ENCODE data around the gene RAP1GAP. TPM values are rescaled to one million over a fixed set of nuclear protein-coding genes. Genes with fewer than 3 reads are reported as not detected.

The RAP1GAP gene
- polyA plus RNA-seq, 3 donors: 0.04 TPM; not detected in 2

DNA sequence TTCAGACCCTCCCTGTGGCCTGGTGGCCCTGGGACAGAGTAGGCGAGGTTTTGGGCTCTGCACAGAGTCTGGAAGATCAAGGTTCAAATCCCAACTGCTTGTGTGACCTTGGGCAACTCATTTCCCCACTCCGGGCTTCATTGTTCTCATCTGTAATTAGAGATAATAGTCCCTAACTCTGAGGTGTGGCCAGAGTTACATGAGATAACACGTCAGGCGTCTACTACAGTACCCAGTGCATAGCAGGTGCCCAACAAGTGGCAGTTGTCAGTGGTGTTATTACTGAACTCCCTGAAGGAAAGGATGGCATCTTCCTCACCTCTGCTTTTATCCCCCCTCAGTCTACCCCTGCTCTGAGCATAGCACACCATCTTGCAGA is 20.8 kb downstream of the RAP1GAP start:
- H3K27me3 Mint-ChIP-seq (ENCODE audit: low read depth in 3 of 3): peaks cover 42 to 49% (median 48%) of the 10 kb centered on the region in 3 donors
- TF ChIP-seq, protein P1, sequence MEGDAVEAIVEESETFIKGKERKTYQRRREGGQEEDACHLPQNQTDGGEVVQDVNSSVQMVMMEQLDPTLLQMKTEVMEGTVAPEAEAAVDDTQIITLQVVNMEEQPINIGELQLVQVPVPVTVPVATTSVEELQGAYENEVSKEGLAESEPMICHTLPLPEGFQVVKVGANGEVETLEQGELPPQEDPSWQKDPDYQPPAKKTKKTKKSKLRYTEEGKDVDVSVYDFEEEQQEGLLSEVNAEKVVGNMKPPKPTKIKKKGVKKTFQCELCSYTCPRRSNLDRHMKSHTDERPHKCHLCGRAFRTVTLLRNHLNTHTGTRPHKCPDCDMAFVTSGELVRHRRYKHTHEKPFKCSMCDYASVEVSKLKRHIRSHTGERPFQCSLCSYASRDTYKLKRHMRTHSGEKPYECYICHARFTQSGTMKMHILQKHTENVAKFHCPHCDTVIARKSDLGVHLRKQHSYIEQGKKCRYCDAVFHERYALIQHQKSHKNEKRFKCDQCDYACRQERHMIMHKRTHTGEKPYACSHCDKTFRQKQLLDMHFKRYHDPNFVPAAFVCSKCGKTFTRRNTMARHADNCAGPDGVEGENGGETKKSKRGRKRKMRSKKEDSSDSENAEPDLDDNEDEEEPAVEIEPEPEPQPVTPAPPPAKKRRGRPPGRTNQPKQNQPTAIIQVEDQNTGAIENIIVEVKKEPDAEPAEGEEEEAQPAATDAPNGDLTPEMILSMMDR (IDR thresholded peaks at IDR 0.05): no peak
- Histone ChIP-seq H3K36me3 (replicated peaks in 1 of 2; ENCODE audit: control insufficient read depth in 1 of 2, insufficient read depth in 2 of 2, low read length in 2 of 2) (no peaks in the 10 kb centered on the region), H3K4me2 (replicated peaks; ENCODE audit: extremely low read depth, low read length, poor library complexity, severe bottlenecking) (no peak overlapping the region), H2AFZ (ENCODE audit: insufficient read depth, low read depth, low read length, poor library complexity, severe bottlenecking) (no peak overlapping the region), H3K79me2 (ENCODE audit: insufficient read depth, low read length) (no peaks in the 10 kb centered on the region), H4K20me1 (ENCODE audit: insufficient read depth, low read length) (no peaks in the 10 kb centered on the region), H3K9ac (ENCODE audit: insufficient read depth, low read length, poor library complexity, severe bottlenecking) (no peak overlapping the region), H3K27ac (ENCODE audit: low read depth in 1 of 2, low read length in 2 of 2) (no peak overlapping the region), H3K4me3 (replicated peaks in 1 of 3; ENCODE audit: low read depth in 2 of 3, low read length in 3 of 3) (no peak overlapping the region), H3K4me1 (ENCODE audit: control insufficient read depth in 1 of 2, insufficient read depth in 2 of 2, low read length in 2 of 2) (no peaks in the 10 kb centered on the region), H3K27me3 (ENCODE audit: control insufficient read depth in 2 of 2, insufficient read depth in 2 of 2, low read length in 2 of 2) (peaks cover 17 to 39% of the 10 kb centered on the region in 2 donors), H3K9me3 (replicated peaks in 1 of 2; ENCODE audit: control insufficient read depth in 1 of 2, insufficient read depth in 1 of 2, low read length in 2 of 2) (peaks cover 0 to 11% of the 10 kb centered on the region in 2 donors)
- H3K27ac Mint-ChIP-seq: no peak overlapping the region
- no peak for DNase-seq
- no peak overlapping the region for H3K4me3 Mint-ChIP-seq
- peaks cover 0 to 12% (median 4%) of the 10 kb centered on the region in 7 donors for H3K9me3 Mint-ChIP-seq
- H3K36me3 Mint-ChIP-seq: peaks cover 0 to 2% of the 10 kb centered on the region in 2 donors
- intact Hi-C loops (cut with micrococcal nuclease): no loop called here
- peaks cover 6% of the 10 kb centered on the region for H3K4me1 Mint-ChIP-seq
- WGBS (ENCODE audit: insufficient coverage): 100% methylated on average over 1 of the region's 4 CpGs

DNA sequence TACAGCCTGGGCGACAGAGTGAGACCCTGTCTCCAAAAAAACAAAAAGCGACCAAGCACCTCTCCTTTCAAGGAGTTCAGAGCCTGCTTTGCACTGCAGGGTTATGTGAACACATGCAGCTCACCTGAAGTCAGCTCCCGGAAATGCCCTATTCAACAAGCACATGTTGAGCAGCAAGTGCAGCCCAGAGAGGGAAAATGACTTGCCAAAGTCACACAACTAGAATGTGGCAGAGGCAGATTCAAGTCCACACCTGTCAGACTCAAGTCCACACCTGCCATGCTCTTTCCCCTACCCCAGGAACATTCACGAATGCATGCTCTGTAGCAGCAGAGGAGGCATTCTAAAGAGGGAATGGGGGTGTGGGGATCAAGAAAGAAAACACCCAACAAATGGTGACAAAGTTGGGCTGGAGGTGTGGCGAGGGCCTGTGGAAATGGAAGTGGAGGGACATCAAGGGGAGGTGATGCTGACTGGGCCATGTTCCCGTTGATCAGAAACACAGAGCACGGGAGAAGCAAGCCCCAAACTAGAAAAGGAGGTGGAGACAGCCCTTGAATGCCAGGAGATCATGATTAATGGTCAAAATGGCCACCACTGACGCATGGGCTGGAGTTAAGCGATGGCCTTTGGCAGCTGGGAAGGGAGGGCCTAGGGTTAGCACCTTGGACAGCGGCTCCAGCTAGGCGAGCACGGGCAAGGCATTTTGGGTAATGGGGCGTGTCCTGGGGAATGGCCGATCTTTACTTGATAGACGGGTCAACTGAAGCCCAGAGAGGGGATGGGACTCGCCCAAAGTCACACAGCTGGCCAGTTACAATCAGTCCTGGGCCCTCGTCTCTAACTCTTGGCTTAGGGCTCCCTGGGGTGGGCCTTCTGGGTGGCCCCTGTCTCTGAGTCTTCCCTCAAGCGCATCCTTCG is 21.5 kb downstream of the RAP1GAP start:
- H3K4me3 ChIP-seq (replicated peaks in 1 of 3; ENCODE audit: low read depth in 2 of 3, low read length in 3 of 3): no peak overlapping the region
- peaks cover 0 to 12% (median 4%) of the 10 kb centered on the region in 7 donors for H3K9me3 Mint-ChIP-seq
- TF ChIP-seq, protein P1 (IDR thresholded peaks at IDR 0.05): no peak
- peaks cover 0 to 2% of the 10 kb centered on the region in 2 donors for H3K36me3 Mint-ChIP-seq
- no peak overlapping the region for H3K27ac Mint-ChIP-seq
- DNase-seq: peak in 2 of 3 donors; percentile 1 to 3
- H3K4me1 ChIP-seq (ENCODE audit: control insufficient read depth in 1 of 2, insufficient read depth in 2 of 2, low read length in 2 of 2): no peaks in the 10 kb centered on the region
- H2AFZ ChIP-seq (ENCODE audit: insufficient read depth, low read depth, low read length, poor library complexity, severe bottlenecking): no peak overlapping the region
- peaks cover 0 to 11% of the 10 kb centered on the region in 2 donors for H3K9me3 ChIP-seq (replicated peaks in 1 of 2; ENCODE audit: control insufficient read depth in 1 of 2, insufficient read depth in 1 of 2, low read length in 2 of 2)
- no peaks in the 10 kb centered on the region for H4K20me1 ChIP-seq (ENCODE audit: insufficient read depth, low read length)
- H3K4me3 Mint-ChIP-seq: no peak overlapping the region
- H3K4me2 ChIP-seq (replicated peaks; ENCODE audit: extremely low read depth, low read length, poor library complexity, severe bottlenecking): no peak overlapping the region
- peaks cover 35 to 43% (median 42%) of the 10 kb centered on the region in 3 donors for H3K27me3 Mint-ChIP-seq (ENCODE audit: low read depth in 3 of 3)
- peaks cover 6% of the 10 kb centered on the region for H3K4me1 Mint-ChIP-seq
- peaks cover 11 to 33% of the 10 kb centered on the region in 2 donors for H3K27me3 ChIP-seq (ENCODE audit: control insufficient read depth in 2 of 2, insufficient read depth in 2 of 2, low read length in 2 of 2)
- H3K27ac ChIP-seq (ENCODE audit: low read depth in 1 of 2, low read length in 2 of 2): no peak overlapping the region
- intact Hi-C loops (cut with micrococcal nuclease): no loop called here
- H3K79me2 ChIP-seq (ENCODE audit: insufficient read depth, low read length): no peaks in the 10 kb centered on the region
- H3K9ac ChIP-seq (ENCODE audit: insufficient read depth, low read length, poor library complexity, severe bottlenecking): no peak overlapping the region
- WGBS (ENCODE audit: insufficient coverage): 39% methylated on average over 18 of the region's 19 CpGs
- H3K36me3 ChIP-seq (replicated peaks in 1 of 2; ENCODE audit: control insufficient read depth in 1 of 2, insufficient read depth in 2 of 2, low read length in 2 of 2): no peaks in the 10 kb centered on the region
